Cardiac muscle cell (in vitro differentiated cells and primary cell): ENCODE data around the gene IFIT1B. TPM values are rescaled to one million over a fixed set of nuclear protein-coding genes. Genes with fewer than 3 reads are reported as not detected.

Experiments used
- DNase-seq, 2 donors: peaks; one replicate each; pipeline versions ENCODE4 v3.0.0 to v3.0.0-alpha.2; 2010 to 2017; ENCODE audit warnings: low read depth in 1 of 2, low spot score in 1 of 2
- H3K27ac ChIP-seq: fragments of 200-600 bp; sonication (generic); 2 replicates; pipeline ENCODE4 v1.5.1; 2016
- H3K27me3 ChIP-seq: fragments of 200-600 bp; sonication (generic); 2 replicates; pipeline ENCODE4 v1.6.0; 2016; ENCODE audit warnings: control low read depth
- H3K36me3 ChIP-seq: fragments of 200-600 bp; sonication (generic); 2 replicates; pipeline ENCODE4 v1.5.1; 2016; ENCODE audit warnings: control low read depth
- H3K4me1 ChIP-seq: fragments of 200-600 bp; sonication (generic); 2 replicates; pipeline ENCODE4 v1.8.1; 2017; ENCODE audit warnings: low read depth, mild to moderate bottlenecking, mixed run types
- H3K4me3 ChIP-seq: fragments of 200-600 bp; sonication (generic); 2 replicates; pipeline ENCODE4 v1.5.1; 2016; ENCODE audit warnings: mild to moderate bottlenecking
- H3K9me3 ChIP-seq: fragments of 200-600 bp; sonication (generic); 2 replicates; pipeline ENCODE4 v1.5.1; 2017; ENCODE audit warnings: low read depth, mild to moderate bottlenecking, control low read depth
- CTCF ChIP-seq: IDR thresholded peaks from 2 replicates; pipeline ENCODE4 v1.5.1; 2012; ENCODE audit warnings: low read depth, mild to moderate bottlenecking, low read length
- polyA plus RNA-seq: library from polyadenylated mRNA; unstranded; fragments of >200 nt; fragmentation: Nextera tagmentation; extraction: Ambion mirVana; gene quantifications from 2 replicates; pipeline ENCODE4 v1.2.1, GENCODE V29; 2016
- total RNA-seq: library from RNA; depleted of rRNA; stranded (reverse); fragments of >200 nt; gene quantifications from 2 replicates; pipeline ENCODE4 v1.2.3, GENCODE V29; 2016

Gene IFIT1B
- total and polyA plus RNA-seq, 2 experiments from 2014 or later: 0.99 TPM; not detected in 1

- DNase-seq: peak in 1 of 2 donors; percentile 84
- Histone ChIP-seq H3K27me3 (no peaks in the 10 kb centered on the region), H3K4me1 (peaks cover 7% of the 10 kb centered on the region), H3K36me3 (no peaks in the 10 kb centered on the region), H3K4me3 (no peak overlapping the region), H3K27ac (no peak overlapping the region), H3K9me3 (no peaks in the 10 kb centered on the region)
- no peak for TF ChIP-seq CTCF
These were observed 35.5 kb upstream of the IFIT1B start for GRCh38 chr10:89342206-89342958.

- TF ChIP-seq CTCF: no peak
- Histone ChIP-seq H3K36me3 (no peaks in the 10 kb centered on the region), H3K4me1 (peaks cover 12% of the 10 kb centered on the region), H3K27me3 (no peaks in the 10 kb centered on the region), H3K27ac (no peak overlapping the region), H3K9me3 (no peaks in the 10 kb centered on the region), H3K4me3 (no peak overlapping the region)
- no peak for DNase-seq
These were observed 34.6 kb upstream of the IFIT1B start for GRCh38 chr10:89343089-89343767.

- Histone ChIP-seq H3K9me3 (no peaks in the 10 kb centered on the region), H3K4me3 (no peak overlapping the region), H3K27me3 (no peaks in the 10 kb centered on the region), H3K4me1 (peaks cover 22% of the 10 kb centered on the region), H3K36me3 (no peaks in the 10 kb centered on the region), H3K27ac (no peak overlapping the region)
- no peak for DNase-seq
- TF ChIP-seq CTCF: no peak
These were observed 33.7 kb upstream of the IFIT1B start for GRCh38 chr10:89344156-89344555.

- Histone ChIP-seq H3K4me3 (no peak overlapping the region), H3K4me1 (peaks cover 30% of the 10 kb centered on the region), H3K27ac (no peak overlapping the region), H3K27me3 (no peaks in the 10 kb centered on the region), H3K9me3 (no peaks in the 10 kb centered on the region), H3K36me3 (no peaks in the 10 kb centered on the region)
- no peak for DNase-seq
- no peak for TF ChIP-seq CTCF
These were observed 32.4 kb upstream of the IFIT1B start for GRCh38 chr10:89345367-89346000.

- Histone ChIP-seq H3K27ac (no peak overlapping the region), H3K4me3 (no peak overlapping the region), H3K36me3 (no peaks in the 10 kb centered on the region), H3K9me3 (no peaks in the 10 kb centered on the region), H3K27me3 (no peaks in the 10 kb centered on the region), H3K4me1 (peaks cover 39% of the 10 kb centered on the region)
- DNase-seq: peak in 1 of 2 donors; percentile 85
- no peak for TF ChIP-seq CTCF
These were observed 31.2 kb upstream of the IFIT1B start for GRCh38 chr10:89346405-89347254.
